Measurements from ENCODE around the gene VPS54.

The VPS54 gene

DNA sequence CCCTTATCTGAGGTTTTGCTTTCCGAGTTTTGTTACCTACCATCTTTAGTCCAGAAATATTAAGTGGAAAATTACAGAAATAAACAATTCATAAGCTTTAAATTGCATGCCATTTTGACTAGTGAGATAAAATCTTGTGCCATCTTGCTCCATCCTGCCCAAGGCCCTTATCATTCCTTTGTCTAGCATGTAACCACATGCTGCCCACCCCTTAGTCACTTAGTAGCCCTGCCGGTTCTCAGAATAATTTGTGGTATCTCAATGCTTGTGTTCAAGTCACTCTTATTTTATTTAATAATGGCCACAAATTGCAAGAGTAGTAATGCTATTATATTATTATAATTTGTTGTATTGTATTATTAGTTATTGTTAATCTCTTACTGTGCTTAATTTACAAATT lies 36.8 kb upstream of the VPS54 start:
- TF ChIP-seq, protein P1, sequence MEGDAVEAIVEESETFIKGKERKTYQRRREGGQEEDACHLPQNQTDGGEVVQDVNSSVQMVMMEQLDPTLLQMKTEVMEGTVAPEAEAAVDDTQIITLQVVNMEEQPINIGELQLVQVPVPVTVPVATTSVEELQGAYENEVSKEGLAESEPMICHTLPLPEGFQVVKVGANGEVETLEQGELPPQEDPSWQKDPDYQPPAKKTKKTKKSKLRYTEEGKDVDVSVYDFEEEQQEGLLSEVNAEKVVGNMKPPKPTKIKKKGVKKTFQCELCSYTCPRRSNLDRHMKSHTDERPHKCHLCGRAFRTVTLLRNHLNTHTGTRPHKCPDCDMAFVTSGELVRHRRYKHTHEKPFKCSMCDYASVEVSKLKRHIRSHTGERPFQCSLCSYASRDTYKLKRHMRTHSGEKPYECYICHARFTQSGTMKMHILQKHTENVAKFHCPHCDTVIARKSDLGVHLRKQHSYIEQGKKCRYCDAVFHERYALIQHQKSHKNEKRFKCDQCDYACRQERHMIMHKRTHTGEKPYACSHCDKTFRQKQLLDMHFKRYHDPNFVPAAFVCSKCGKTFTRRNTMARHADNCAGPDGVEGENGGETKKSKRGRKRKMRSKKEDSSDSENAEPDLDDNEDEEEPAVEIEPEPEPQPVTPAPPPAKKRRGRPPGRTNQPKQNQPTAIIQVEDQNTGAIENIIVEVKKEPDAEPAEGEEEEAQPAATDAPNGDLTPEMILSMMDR (IDR thresholded peaks at IDR 0.05; ENCODE audit: low read depth, low read length, missing control alignments): no peak
- H3K4me3 ChIP-seq (ENCODE audit: low read depth, low read length): no peak overlapping the region
- no peak for DNase-seq (ENCODE audit: low read depth)

DNA sequence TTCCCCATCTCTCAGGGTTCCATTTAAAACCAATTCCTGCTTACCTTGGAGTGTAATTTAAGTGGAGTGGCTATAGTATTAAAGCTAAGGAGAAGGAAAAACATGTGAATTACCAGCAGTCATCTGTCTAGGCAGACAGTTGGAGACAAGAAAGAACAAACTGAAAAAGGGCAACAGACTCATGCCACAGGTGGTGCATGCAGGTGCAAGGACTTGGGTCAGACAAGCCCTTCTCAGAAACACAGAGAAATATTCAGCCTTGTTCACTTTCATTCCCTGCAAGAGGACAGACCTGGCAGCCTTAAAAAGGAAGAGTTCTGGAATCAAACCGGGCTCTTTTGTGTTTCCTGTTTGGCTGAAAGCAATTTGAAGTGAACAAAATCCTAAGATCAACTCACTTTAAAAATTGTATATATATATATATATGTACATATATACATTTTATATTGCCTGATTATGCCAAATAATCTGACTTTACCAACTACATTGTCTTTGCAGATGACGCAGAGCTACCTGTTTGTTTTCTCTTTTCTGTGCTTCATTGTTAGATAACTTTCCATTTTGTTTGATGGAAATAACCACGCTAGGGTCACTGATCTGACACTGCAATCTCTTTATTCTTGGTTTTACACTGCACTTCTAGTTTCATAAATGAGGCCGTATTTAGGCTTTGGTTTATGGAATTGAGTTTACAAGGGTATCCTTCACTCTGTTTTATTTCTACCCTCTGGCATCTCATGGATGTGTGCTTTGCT lies 35.1 kb upstream of the VPS54 start:
- TF ChIP-seq, protein P1 (IDR thresholded peaks at IDR 0.05; ENCODE audit: low read depth, low read length, missing control alignments): no peak
- no peak overlapping the region for H3K4me3 ChIP-seq (ENCODE audit: low read depth, low read length)
- DNase-seq (ENCODE audit: low read depth): peak; percentile 41

DNA sequence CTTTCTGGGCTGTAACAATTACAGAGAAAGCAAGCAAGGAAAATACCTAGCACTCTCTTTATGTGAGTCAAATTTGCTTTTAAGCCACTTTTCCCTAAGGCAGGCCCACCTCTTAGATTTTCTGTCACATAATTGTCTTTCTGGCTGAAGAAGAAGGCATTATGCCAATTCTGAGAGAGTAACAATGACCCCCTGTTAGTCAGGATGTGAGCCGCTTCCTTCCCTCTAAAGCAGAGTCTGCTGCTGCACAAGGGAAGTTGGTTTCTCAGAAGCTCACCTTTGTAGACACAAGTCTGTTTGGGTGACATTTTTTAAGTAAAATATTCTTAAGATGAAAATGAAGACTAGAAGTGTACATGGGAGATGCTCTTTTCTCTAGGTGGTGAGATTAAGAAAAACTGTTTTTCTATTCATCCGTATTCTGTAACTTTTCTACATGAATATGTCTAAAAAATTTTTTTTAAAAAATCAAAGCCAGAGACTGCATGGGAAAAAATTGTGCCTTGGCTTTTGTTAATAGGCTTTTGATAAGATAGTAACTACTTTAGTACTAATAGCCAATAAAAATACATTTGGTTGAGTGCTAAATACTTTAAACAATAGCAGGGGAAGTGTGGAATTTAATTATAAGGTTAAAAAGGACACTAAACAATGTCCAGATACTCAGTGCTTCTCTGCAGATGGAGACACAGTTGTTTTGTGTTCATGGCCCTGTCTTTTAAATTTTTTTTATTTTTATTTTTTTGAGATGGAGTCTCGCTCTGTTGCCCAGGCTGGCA lies 33.4 kb upstream of the VPS54 start:
- TF ChIP-seq, protein P1 (IDR thresholded peaks at IDR 0.05; ENCODE audit: low read depth, low read length, missing control alignments): no peak
- DNase-seq (ENCODE audit: low read depth): no peak
- H3K4me3 ChIP-seq (ENCODE audit: low read depth, low read length): no peak overlapping the region

DNA sequence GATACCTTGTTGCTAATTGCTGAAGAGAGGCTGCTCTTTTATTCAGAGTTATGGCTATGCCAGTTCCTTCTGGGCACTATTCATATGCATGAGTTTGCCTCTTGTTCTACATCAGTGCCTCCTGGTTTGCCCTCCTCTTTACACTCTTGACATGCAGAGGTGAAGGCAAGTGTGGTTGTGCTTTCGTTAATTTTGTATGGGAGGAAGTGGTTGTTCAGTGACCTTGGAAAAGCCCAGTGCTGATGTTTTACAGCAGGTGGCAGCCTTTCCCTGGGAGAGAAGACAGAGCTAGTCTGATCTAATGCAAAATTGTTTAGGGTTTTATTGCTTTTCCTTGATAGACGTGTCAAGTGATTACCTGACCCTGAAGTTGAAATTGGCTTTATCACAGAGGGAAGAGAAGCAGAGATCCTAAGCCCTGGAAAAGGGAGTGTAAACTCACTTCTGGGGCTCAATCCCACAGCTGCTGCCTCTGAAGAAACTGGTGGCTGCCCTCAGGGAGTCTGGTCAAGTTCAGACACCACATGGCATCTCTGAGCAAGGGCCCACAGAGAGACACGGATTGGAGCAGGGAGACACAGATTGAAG lies 30.5 kb upstream of the VPS54 start:
- no peak overlapping the region for H3K4me3 ChIP-seq (ENCODE audit: low read depth, low read length)
- TF ChIP-seq, protein P1 (IDR thresholded peaks at IDR 0.05; ENCODE audit: low read depth, low read length, missing control alignments): peak; percentile 89
- peak; percentile 75 for DNase-seq (ENCODE audit: low read depth)

DNA sequence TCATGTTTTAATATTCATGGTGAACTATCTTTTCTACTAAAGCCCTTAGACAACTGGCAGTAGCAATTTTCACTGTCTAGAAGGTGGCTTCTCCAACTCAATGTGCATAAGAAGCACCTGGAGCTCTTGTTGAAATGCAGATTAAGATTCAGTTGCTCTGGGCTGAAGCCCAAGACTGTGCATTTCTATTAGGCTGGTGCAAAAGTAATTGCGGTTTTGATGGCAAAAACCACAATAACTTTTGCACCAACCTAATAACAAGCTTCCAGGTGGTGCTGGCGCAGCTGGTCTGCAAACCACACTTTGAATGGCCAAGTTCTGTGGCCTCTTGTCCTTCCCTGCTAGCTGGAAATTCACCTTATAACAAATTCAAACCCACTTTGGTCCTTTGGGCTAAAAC lies 26.7 kb upstream of the VPS54 start:
- no peak for DNase-seq (ENCODE audit: low read depth)
- TF ChIP-seq, protein P1 (IDR thresholded peaks at IDR 0.05; ENCODE audit: low read depth, low read length, missing control alignments): no peak
- H3K4me3 ChIP-seq (ENCODE audit: low read depth, low read length): no peak overlapping the region

DNA sequence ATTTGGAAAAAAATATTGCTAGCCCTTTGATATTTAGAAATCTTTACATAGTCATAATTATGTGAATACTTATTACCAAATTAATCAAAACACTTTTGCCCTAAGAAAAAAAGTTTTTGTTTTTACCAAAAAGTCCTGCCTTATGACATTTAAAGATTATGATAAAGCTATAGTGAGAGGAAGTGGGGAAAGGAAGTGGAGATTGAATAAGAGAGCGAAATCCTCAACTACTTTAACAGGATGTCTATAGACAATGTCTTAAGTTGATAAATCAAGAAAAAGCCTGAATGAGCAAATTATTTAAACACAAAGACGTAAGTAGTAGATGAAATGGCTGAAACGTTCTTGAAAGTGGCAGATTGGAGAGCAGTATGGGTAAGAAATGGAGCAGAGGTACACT lies 20.9 kb upstream of the VPS54 start:
- no peak for DNase-seq (ENCODE audit: low read depth)
- TF ChIP-seq, protein P1 (IDR thresholded peaks at IDR 0.05; ENCODE audit: low read depth, low read length, missing control alignments): no peak
- H3K4me3 ChIP-seq (ENCODE audit: low read depth, low read length): no peak overlapping the region
